BE2C (cell line): ENCODE results near the gene SNX32.

Experiments
- DNase-seq: peaks from one replicate; pipeline ENCODE4 v3.0.0-alpha.2; 2020
- H3K27me3 ChIP-seq: fragments of 250-450 bp; sonication (Bioruptor Pico); 2 replicates; pipeline ENCODE4 v1.5.1; 2020; ENCODE audit warnings: mild to moderate bottlenecking
- H3K36me3 ChIP-seq: fragments of 250-450 bp; sonication (Bioruptor Pico); 2 replicates; pipeline ENCODE4 v1.5.1; 2020; ENCODE audit warnings: mild to moderate bottlenecking
- H3K4me1 ChIP-seq: fragments of 250-450 bp; sonication (Bioruptor Pico); 2 replicates; pipeline ENCODE4 v1.5.1; 2020
- H3K4me3 ChIP-seq: 2 replicates; pipeline ENCODE4 v1.5.1; 2011; ENCODE audit warnings: low read depth, low read length
- H3K9me3 ChIP-seq: fragments of 250-450 bp; sonication (Bioruptor Pico); 2 replicates; pipeline ENCODE4 v1.5.1; 2020
- CTCF ChIP-seq: IDR thresholded peaks from 2 replicates; pipeline ENCODE4 v1.5.1; 2012; ENCODE audit warnings: mild to moderate bottlenecking, low read depth, low read length

The SNX32 gene

GRCh38 chr11:65857853-65858680 lies 24.3 kb downstream of the SNX32 start, which contains the start of gene CFL1:
TSS of gene CFL1 (minus strand) at chr11:65858180. CDS start at chr11:65858099, 81 bp downstream.
- Histone ChIP-seq H3K27me3 (no peaks in the 10 kb centered on the region), H3K9me3 (no peaks in the 10 kb centered on the region), H3K4me3 (peak within 1 kb of the TSS; percentile 89), H3K4me1 (no peaks in the 10 kb centered on the region), H3K36me3 (peaks cover 50% of the 10 kb centered on the region)
- DNase-seq, result peak; percentile 99
- TF ChIP-seq CTCF, result no peak

DNA sequence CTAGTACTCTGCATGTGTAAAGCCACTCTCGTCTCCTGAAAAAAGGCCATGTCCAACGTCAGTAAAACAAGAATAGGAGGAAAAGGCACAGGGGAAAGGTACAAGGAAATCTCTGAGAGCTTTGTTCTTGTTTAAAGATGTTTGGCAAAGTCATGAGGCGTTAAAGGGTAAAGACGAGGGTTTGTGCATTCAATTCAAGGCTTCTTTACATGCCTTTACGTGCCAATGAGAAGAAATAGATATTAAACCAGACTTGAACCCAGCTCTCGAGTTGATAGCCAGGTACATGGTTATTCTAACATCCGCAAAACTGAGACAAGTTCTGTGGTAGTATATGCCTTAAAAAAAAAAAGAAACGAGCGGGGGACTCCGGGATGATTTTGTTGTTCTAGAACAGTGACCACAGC lies 24.9 kb downstream of the SNX32 start:
- no peak for TF ChIP-seq CTCF
- no peaks in the 10 kb centered on the region for H3K27me3 ChIP-seq
- no peaks in the 10 kb centered on the region for H3K4me1 ChIP-seq
- no peak for DNase-seq
- H3K9me3 ChIP-seq, result no peaks in the 10 kb centered on the region
- H3K36me3 ChIP-seq, result peaks cover 50% of the 10 kb centered on the region
- peak overlapping the region; percentile 89 for H3K4me3 ChIP-seq

- peak overlapping the region; percentile 99 for H3K4me3 ChIP-seq
- no peaks in the 10 kb centered on the region for H3K9me3 ChIP-seq
- no peaks in the 10 kb centered on the region for H3K4me1 ChIP-seq
- DNase-seq, result peak; percentile 100
- TF ChIP-seq CTCF, result peak; percentile 47
- peaks cover 50% of the 10 kb centered on the region for H3K36me3 ChIP-seq
- H3K27me3 ChIP-seq, result no peaks in the 10 kb centered on the region
Measured at GRCh38 chr11:65859095-65859811, 25.5 kb downstream of the SNX32 start.

GRCh38 chr11:65859812-65860277 lies 26.1 kb downstream of the SNX32 start:
- no peaks in the 10 kb centered on the region for H3K4me1 ChIP-seq
- peaks cover 53% of the 10 kb centered on the region for H3K36me3 ChIP-seq
- DNase-seq, result no peak
- no peak for TF ChIP-seq CTCF
- peak overlapping the region; percentile 99 for H3K4me3 ChIP-seq
- H3K9me3 ChIP-seq, result no peaks in the 10 kb centered on the region
- no peaks in the 10 kb centered on the region for H3K27me3 ChIP-seq

GRCh38 chr11:65860278-65861164 lies 26.8 kb downstream of the SNX32 start, which contains the start of gene MUS81:
TSS of gene MUS81 (plus strand) at chr11:65860433. CDS start at chr11:65860754, 321 bp downstream.
- H3K27me3 ChIP-seq, result no peaks in the 10 kb centered on the region
- H3K4me3 ChIP-seq, result peak within 1 kb of the TSS; percentile 99
- peak; percentile 98 for DNase-seq
- no peaks in the 10 kb centered on the region for H3K9me3 ChIP-seq
- no peaks in the 10 kb centered on the region for H3K4me1 ChIP-seq
- peak; percentile 89 for TF ChIP-seq CTCF
- H3K36me3 ChIP-seq, result peaks cover 55% of the 10 kb centered on the region
